ENCODE data around the gene RAB31. TPM values are rescaled to one million over a fixed set of nuclear protein-coding genes. Genes with fewer than 3 reads are reported as not detected.
A peak's percentile ranks its signal among the peaks of the same experiment; 100 is the strongest.

Gene RAB31
- total and polyA plus RNA-seq, 5 donors from 2014 or later = 0.78 to 5.8 (median 1.3) TPM

GRCh38 chr18:9828506-9829396, 120.7 kb downstream of the RAB31 start:
- H3K27me3 ChIP-seq (ENCODE audit: control insufficient read depth, insufficient read depth, low read length) = no peaks in the 10 kb centered on the region
- H3K27ac ChIP-seq (ENCODE audit: insufficient read depth, low read length, poor library complexity, severe bottlenecking) = no peak overlapping the region
- H3K4me3 Mint-ChIP-seq = no peak overlapping the region
- peaks cover 0 to 4% (median 0%) of the 10 kb centered on the region in 7 donors for H3K9me3 Mint-ChIP-seq
- H3K27me3 Mint-ChIP-seq = no peaks in the 10 kb centered on the region
- DNase-seq (no peak), ATAC-seq (ENCODE audit: low read depth in 2 of 2) (no peak)
- no peaks in the 10 kb centered on the region for H3K36me3 ChIP-seq (ENCODE audit: control insufficient read depth, insufficient read depth, low read length)
- H3K4me3 ChIP-seq (ENCODE audit: low read depth, low read length) = no peak overlapping the region
- H3K9me3 ChIP-seq (ENCODE audit: control insufficient read depth in 2 of 2, low read length in 2 of 2) = no peaks in the 10 kb centered on the region
- no peaks in the 10 kb centered on the region for H3K4me1 ChIP-seq (ENCODE audit: control insufficient read depth, insufficient read depth, low read length, poor library complexity, severe bottlenecking)
- H3K36me3 Mint-ChIP-seq = no peaks in the 10 kb centered on the region
- no peak overlapping the region for H3K27ac Mint-ChIP-seq
- H3K4me1 Mint-ChIP-seq = peaks cover 0 to 2% (median 0%) of the 10 kb centered on the region in 4 donors

- Histone ChIP-seq H3K27me3 (ENCODE audit: control insufficient read depth, insufficient read depth, low read length) (no peaks in the 10 kb centered on the region), H3K4me1 (ENCODE audit: control insufficient read depth, insufficient read depth, low read length, poor library complexity, severe bottlenecking) (no peaks in the 10 kb centered on the region), H3K9me3 (ENCODE audit: control insufficient read depth in 2 of 2, low read length in 2 of 2) (no peaks in the 10 kb centered on the region), H3K36me3 (ENCODE audit: control insufficient read depth, insufficient read depth, low read length) (no peaks in the 10 kb centered on the region), H3K27ac (ENCODE audit: insufficient read depth, low read length, poor library complexity, severe bottlenecking) (no peak overlapping the region), H3K4me3 (ENCODE audit: low read depth, low read length) (no peak overlapping the region)
- peaks cover 0 to 4% (median 0%) of the 10 kb centered on the region in 7 donors for H3K9me3 Mint-ChIP-seq
- peaks cover 0 to 2% (median 0%) of the 10 kb centered on the region in 4 donors for H3K4me1 Mint-ChIP-seq
- no peak overlapping the region for H3K27ac Mint-ChIP-seq
- DNase-seq = no peak
- no peak for ATAC-seq (ENCODE audit: low read depth in 2 of 2)
- H3K27me3 Mint-ChIP-seq = no peaks in the 10 kb centered on the region
- H3K4me3 Mint-ChIP-seq = no peak overlapping the region
- H3K36me3 Mint-ChIP-seq = no peaks in the 10 kb centered on the region
Observed at GRCh38 chr18:9829397-9829712, 121.3 kb downstream of the RAB31 start.

GRCh38 chr18:9831036-9831722, 123.1 kb downstream of the RAB31 start:
- no peak overlapping the region for H3K4me3 ChIP-seq (ENCODE audit: low read depth, low read length)
- H3K27ac Mint-ChIP-seq = peak overlapping the region in 1 of 3 donors; percentile 22

GRCh38 chr18:9831723-9832199, 123.7 kb downstream of the RAB31 start:
- H3K9me3 Mint-ChIP-seq = peaks cover 0 to 2% (median 0%) of the 10 kb centered on the region in 7 donors
- Histone ChIP-seq H3K27ac (ENCODE audit: insufficient read depth, low read length, poor library complexity, severe bottlenecking) (no peak overlapping the region), H3K27me3 (ENCODE audit: control insufficient read depth, insufficient read depth, low read length) (no peaks in the 10 kb centered on the region), H3K4me1 (ENCODE audit: control insufficient read depth, insufficient read depth, low read length, poor library complexity, severe bottlenecking) (no peaks in the 10 kb centered on the region), H3K9me3 (ENCODE audit: control insufficient read depth in 2 of 2, low read length in 2 of 2) (no peaks in the 10 kb centered on the region), H3K36me3 (ENCODE audit: control insufficient read depth, insufficient read depth, low read length) (no peaks in the 10 kb centered on the region), H3K4me3 (ENCODE audit: low read depth, low read length) (no peak overlapping the region)
- no peak for ATAC-seq (ENCODE audit: low read depth in 2 of 2)
- H3K4me3 Mint-ChIP-seq = no peak overlapping the region
- DNase-seq = no peak
- no peaks in the 10 kb centered on the region for H3K27me3 Mint-ChIP-seq
- H3K27ac Mint-ChIP-seq = no peak overlapping the region
- H3K36me3 Mint-ChIP-seq = no peaks in the 10 kb centered on the region
- H3K4me1 Mint-ChIP-seq = no peaks in the 10 kb centered on the region

More at GRCh38 chr18:9831036-9831722, 123.1 kb downstream of the RAB31 start:
- DNase-seq (no peak), ATAC-seq (ENCODE audit: low read depth in 2 of 2) (no peak)
- Histone ChIP-seq H3K27ac (ENCODE audit: insufficient read depth, low read length, poor library complexity, severe bottlenecking) (no peak overlapping the region), H3K9me3 (ENCODE audit: control insufficient read depth in 2 of 2, low read length in 2 of 2) (no peaks in the 10 kb centered on the region), H3K27me3 (ENCODE audit: control insufficient read depth, insufficient read depth, low read length) (no peaks in the 10 kb centered on the region), H3K36me3 (ENCODE audit: control insufficient read depth, insufficient read depth, low read length) (no peaks in the 10 kb centered on the region), H3K4me1 (ENCODE audit: control insufficient read depth, insufficient read depth, low read length, poor library complexity, severe bottlenecking) (no peaks in the 10 kb centered on the region)
- H3K4me3 Mint-ChIP-seq = no peak overlapping the region
- H3K36me3 Mint-ChIP-seq = no peaks in the 10 kb centered on the region
- H3K27me3 Mint-ChIP-seq = no peaks in the 10 kb centered on the region
- peaks cover 0 to 4% (median 0%) of the 10 kb centered on the region in 7 donors for H3K9me3 Mint-ChIP-seq
- no peaks in the 10 kb centered on the region for H3K4me1 Mint-ChIP-seq

- DNase-seq (no peak), ATAC-seq (ENCODE audit: low read depth in 2 of 2) (no peak)
- Mint-ChIP-seq H3K27me3 (no peaks in the 10 kb centered on the region), H3K4me1 (no peaks in the 10 kb centered on the region), H3K4me3 (peak overlapping the region in 1 of 4 donors; percentile 21), H3K27ac (no peak overlapping the region), H3K36me3 (no peaks in the 10 kb centered on the region), H3K9me3 (peaks cover 0 to 1% (median 0%) of the 10 kb centered on the region in 7 donors)
- H3K27me3 ChIP-seq (ENCODE audit: control insufficient read depth, insufficient read depth, low read length) = no peaks in the 10 kb centered on the region
- no peak overlapping the region for H3K27ac ChIP-seq (ENCODE audit: insufficient read depth, low read length, poor library complexity, severe bottlenecking)
- no peak overlapping the region for H3K4me3 ChIP-seq (ENCODE audit: low read depth, low read length)
- H3K4me1 ChIP-seq (ENCODE audit: control insufficient read depth, insufficient read depth, low read length, poor library complexity, severe bottlenecking) = no peaks in the 10 kb centered on the region
- H3K9me3 ChIP-seq (ENCODE audit: control insufficient read depth in 2 of 2, low read length in 2 of 2) = no peaks in the 10 kb centered on the region
- no peaks in the 10 kb centered on the region for H3K36me3 ChIP-seq (ENCODE audit: control insufficient read depth, insufficient read depth, low read length)
Observed at GRCh38 chr18:9832871-9833270, 124.8 kb downstream of the RAB31 start.

- Mint-ChIP-seq H3K4me1 (no peaks in the 10 kb centered on the region), H3K27me3 (no peaks in the 10 kb centered on the region)
- H3K9me3 ChIP-seq (ENCODE audit: control insufficient read depth in 2 of 2, low read length in 2 of 2) = no peaks in the 10 kb centered on the region
Observed at GRCh38 chr18:9834551-9834950, 126.5 kb downstream of the RAB31 start.

GRCh38 chr18:9835113-9835755, 127.1 kb downstream of the RAB31 start:
- no peaks in the 10 kb centered on the region for H3K36me3 Mint-ChIP-seq
- Histone ChIP-seq H3K4me1 (ENCODE audit: control insufficient read depth, insufficient read depth, low read length, poor library complexity, severe bottlenecking) (no peaks in the 10 kb centered on the region), H3K4me3 (ENCODE audit: low read depth, low read length) (no peak overlapping the region), H3K9me3 (ENCODE audit: control insufficient read depth in 2 of 2, low read length in 2 of 2) (no peaks in the 10 kb centered on the region), H3K27ac (ENCODE audit: insufficient read depth, low read length, poor library complexity, severe bottlenecking) (no peak overlapping the region), H3K27me3 (ENCODE audit: control insufficient read depth, insufficient read depth, low read length) (no peaks in the 10 kb centered on the region), H3K36me3 (ENCODE audit: control insufficient read depth, insufficient read depth, low read length) (no peaks in the 10 kb centered on the region)
- no peaks in the 10 kb centered on the region for H3K27me3 Mint-ChIP-seq
- ATAC-seq (ENCODE audit: low read depth in 2 of 2) (no peak), DNase-seq (no peak)
- H3K9me3 Mint-ChIP-seq = peaks cover 0 to 1% (median 0%) of the 10 kb centered on the region in 7 donors
- H3K27ac Mint-ChIP-seq = no peak overlapping the region
- no peaks in the 10 kb centered on the region for H3K4me1 Mint-ChIP-seq
- no peak overlapping the region for H3K4me3 Mint-ChIP-seq

More at GRCh38 chr18:9834551-9834950, 126.5 kb downstream of the RAB31 start:
- ATAC-seq (ENCODE audit: low read depth in 2 of 2) (no peak), DNase-seq (no peak)
- Mint-ChIP-seq H3K9me3 (peaks cover 0 to 1% (median 0%) of the 10 kb centered on the region in 7 donors), H3K4me3 (no peak overlapping the region), H3K36me3 (no peaks in the 10 kb centered on the region), H3K27ac (no peak overlapping the region)
- no peak overlapping the region for H3K4me3 ChIP-seq (ENCODE audit: low read depth, low read length)
- no peak overlapping the region for H3K27ac ChIP-seq (ENCODE audit: insufficient read depth, low read length, poor library complexity, severe bottlenecking)
- no peaks in the 10 kb centered on the region for H3K4me1 ChIP-seq (ENCODE audit: control insufficient read depth, insufficient read depth, low read length, poor library complexity, severe bottlenecking)
- no peaks in the 10 kb centered on the region for H3K36me3 ChIP-seq (ENCODE audit: control insufficient read depth, insufficient read depth, low read length)
- no peaks in the 10 kb centered on the region for H3K27me3 ChIP-seq (ENCODE audit: control insufficient read depth, insufficient read depth, low read length)
